A673 (cell line): ENCODE data around the gene PCDHB3. TPM values are rescaled to one million over a fixed set of nuclear protein-coding genes. Genes with fewer than 3 reads are reported as not detected.
"Not testable (repeated sequence)": the region's sequence is repeated elsewhere in the genome, so short reads cannot be mapped to it uniquely, and the experiment has no call there.

Experiments
- BruUV-seq: library from RNA; stranded (reverse); fragments of 400-500 nt; replicated peaks from 2 replicates; lab custom pipeline; 2021; lab: Mats Ljungman, UMichigan
- CTCF ChIA-PET: fragments of 300-600 bp; sonication (Branson Sonifier 250); formaldehyde crosslinking; loops from one replicate; lab custom pipeline; 2022; ENCODE audit warnings: antibody characterized with exemption; lab: Charles Lee
- POLR2A ChIA-PET: fragments of 300-600 bp; sonication (Branson Sonifier 250); formaldehyde crosslinking; loops from one replicate; lab custom pipeline; 2022; ENCODE audit warnings: antibody characterized with exemption; ENCODE audit not compliant: low non-redundant PET; lab: Charles Lee
- DNase-seq: peaks from one replicate; pipeline ENCODE4 v3.0.0-alpha.2; 2015; ENCODE audit warnings: low spot score
- H3K27ac ChIP-seq: fragments of 200-600 bp; sonication (generic); 2 replicates; pipeline ENCODE4 v1.5.1; 2016; ENCODE audit warnings: mixed run types, low read depth, mild to moderate bottlenecking, mixed read lengths, antibody characterized with exemption, low read length; ENCODE audit not compliant: poor library complexity, severe bottlenecking
- H3K27me3 ChIP-seq: fragments of 200-600 bp; sonication (generic); replicated peaks from 2 replicates; pipeline ENCODE4 v1.6.1; 2017; ENCODE audit warnings: mixed run types, low read depth, mild to moderate bottlenecking, mixed read lengths, antibody characterized with exemption, low read length; ENCODE audit not compliant: insufficient read depth, poor library complexity
- H3K36me3 ChIP-seq: fragments of 200-600 bp; sonication (generic); 2 replicates; pipeline ENCODE4 v1.6.1; 2016; ENCODE audit warnings: mixed run types, mild to moderate bottlenecking, mixed read lengths, antibody characterized with exemption, low read length; ENCODE audit not compliant: insufficient read depth, poor library complexity, severe bottlenecking
- H3K4me1 ChIP-seq: fragments of 200-600 bp; sonication (generic); 2 replicates; pipeline ENCODE4 v1.6.1; 2017; ENCODE audit warnings: mixed run types, mild to moderate bottlenecking, mixed read lengths, antibody characterized with exemption, low read length; ENCODE audit not compliant: insufficient read depth, poor library complexity, severe bottlenecking
- H3K4me3 ChIP-seq: fragments of 200-600 bp; sonication (generic); 2 replicates; pipeline ENCODE4 v1.5.1; 2016; ENCODE audit warnings: low read depth, mixed run types, mild to moderate bottlenecking, mixed read lengths, low read length; ENCODE audit not compliant: poor library complexity, severe bottlenecking
- H3K9me3 ChIP-seq: fragments of 200-600 bp; sonication (generic); 2 replicates; pipeline ENCODE4 v1.6.1; 2016; ENCODE audit warnings: mixed run types, low read depth, mild to moderate bottlenecking, mixed read lengths, antibody characterized with exemption, low read length; ENCODE audit not compliant: poor library complexity, severe bottlenecking
- EZH2 ChIP-seq: fragments of 200-600 bp; sonication (generic); IDR thresholded peaks from 2 replicates; pipeline ENCODE4 v1.6.1; 2017; ENCODE audit warnings: borderline replicate concordance, low read depth, mild to moderate bottlenecking, mixed read lengths, antibody characterized with exemption, low read length; ENCODE audit not compliant: poor library complexity, severe bottlenecking
- intact Hi-C: fragments of 100-400 bp; cut with micrococcal nuclease; formaldehyde crosslinking; loops from one replicate; pipeline ENCODE4 v1.10.0; 2022; ENCODE audit not compliant: unreplicated experiment
- total RNA-seq: library from RNA; stranded (reverse); gene quantifications from 2 replicates; pipeline ENCODE4 v1.2.3, GENCODE V29; 2021
- TF ChIP-seq, protein P1 (sequence below): fragments of 300-800, 200-600 bp; sonication (generic); conservative IDR thresholded peaks from 2 replicates; pipeline ENCODE4 v1.5.1; 2017; ENCODE audit warnings: low read depth, mild to moderate bottlenecking, antibody characterized with exemption, low read length, moderate library complexity, mixed read lengths

Gene PCDHB3
- total RNA-seq, 1 experiment from 2014 or later = 2.6 TPM

DNA sequence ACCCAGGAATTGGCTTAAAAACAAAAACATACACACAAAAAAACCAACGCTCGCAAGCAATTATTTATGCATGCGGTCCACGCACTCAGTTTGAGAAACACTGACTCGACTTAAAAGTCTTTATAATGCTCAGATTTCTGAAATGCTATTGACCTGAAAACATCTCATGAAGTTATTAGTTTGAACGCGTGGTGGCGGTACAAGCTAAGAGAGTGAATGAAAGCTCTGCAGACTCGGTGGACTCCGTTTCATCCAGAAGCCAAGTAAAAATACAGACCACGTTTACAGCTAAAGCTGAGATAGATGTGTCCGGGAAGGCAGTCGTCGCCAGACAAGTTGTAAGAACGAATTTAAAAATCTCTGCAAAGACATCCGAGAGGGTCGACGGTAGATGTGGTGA, 49.5 kb downstream of the PCDHB3 start, which contains the start of gene PCDHB6:
Gene PCDHB6, plus strand, starts transcription at position 246 of the 400 bp plus-strand sequence. CDS start 201 bp downstream, outside the sequence.
- POLR2A ChIA-PET = no interaction called here
- DNase-seq = peak; percentile 84

DNA sequence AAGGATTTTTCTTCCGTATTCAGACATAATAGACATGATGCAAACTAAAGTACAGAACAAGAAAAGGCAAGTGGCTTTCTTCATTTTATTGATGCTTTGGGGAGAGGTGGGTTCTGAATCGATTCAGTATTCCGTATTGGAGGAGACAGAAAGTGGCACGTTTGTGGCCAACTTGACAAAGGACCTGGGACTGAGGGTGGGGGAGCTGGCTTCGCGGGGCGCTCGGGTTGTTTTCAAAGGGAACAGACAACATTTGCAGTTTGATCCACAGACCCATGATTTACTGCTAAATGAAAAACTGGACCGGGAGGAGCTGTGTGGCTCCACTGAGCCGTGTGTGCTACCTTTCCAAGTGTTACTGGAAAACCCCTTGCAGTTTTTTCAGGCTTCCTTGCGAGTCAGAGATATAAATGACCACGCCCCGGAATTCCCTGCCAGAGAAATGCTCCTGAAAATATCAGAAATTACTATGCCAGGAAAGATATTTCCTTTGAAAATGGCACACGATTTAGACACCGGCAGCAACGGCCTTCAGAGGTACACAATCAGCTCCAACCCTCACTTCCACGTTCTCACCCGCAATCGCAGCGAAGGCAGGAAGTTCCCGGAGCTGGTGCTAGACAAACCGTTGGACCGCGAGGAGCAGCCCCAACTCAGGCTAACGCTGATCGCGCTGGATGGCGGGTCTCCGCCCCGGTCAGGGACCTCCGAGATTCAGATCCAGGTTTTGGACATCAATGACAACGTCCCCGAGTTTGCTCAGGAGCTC, 50.1 kb downstream of the PCDHB3 start:
- H3K27me3 ChIP-seq = no peaks in the 10 kb centered on the region
- intact Hi-C loops = no loop called here
- peak overlapping the region; percentile 42 for H3K4me3 ChIP-seq
- no peaks in the 10 kb centered on the region for H3K4me1 ChIP-seq
- no peak for TF ChIP-seq EZH2
- TF ChIP-seq, protein P1, sequence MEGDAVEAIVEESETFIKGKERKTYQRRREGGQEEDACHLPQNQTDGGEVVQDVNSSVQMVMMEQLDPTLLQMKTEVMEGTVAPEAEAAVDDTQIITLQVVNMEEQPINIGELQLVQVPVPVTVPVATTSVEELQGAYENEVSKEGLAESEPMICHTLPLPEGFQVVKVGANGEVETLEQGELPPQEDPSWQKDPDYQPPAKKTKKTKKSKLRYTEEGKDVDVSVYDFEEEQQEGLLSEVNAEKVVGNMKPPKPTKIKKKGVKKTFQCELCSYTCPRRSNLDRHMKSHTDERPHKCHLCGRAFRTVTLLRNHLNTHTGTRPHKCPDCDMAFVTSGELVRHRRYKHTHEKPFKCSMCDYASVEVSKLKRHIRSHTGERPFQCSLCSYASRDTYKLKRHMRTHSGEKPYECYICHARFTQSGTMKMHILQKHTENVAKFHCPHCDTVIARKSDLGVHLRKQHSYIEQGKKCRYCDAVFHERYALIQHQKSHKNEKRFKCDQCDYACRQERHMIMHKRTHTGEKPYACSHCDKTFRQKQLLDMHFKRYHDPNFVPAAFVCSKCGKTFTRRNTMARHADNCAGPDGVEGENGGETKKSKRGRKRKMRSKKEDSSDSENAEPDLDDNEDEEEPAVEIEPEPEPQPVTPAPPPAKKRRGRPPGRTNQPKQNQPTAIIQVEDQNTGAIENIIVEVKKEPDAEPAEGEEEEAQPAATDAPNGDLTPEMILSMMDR = no peak
- ChIA-PET POLR2A (no interaction called here), CTCF (interaction anchor here (0.6 to 1.1 kb wide), 5 partner anchors 10 to 58 kb away, joined by 3 to 4 read pairs (median 3); partner anchors contain the start of genes PCDHB12, PCDHB16 and PCDHB2)
- no peaks in the 10 kb centered on the region for H3K9me3 ChIP-seq
- no peak overlapping the region for H3K27ac ChIP-seq
- peak; percentile 30 for DNase-seq
- BruUV-seq = TSS peak; percentile 44
- H3K36me3 ChIP-seq = no peaks in the 10 kb centered on the region

More for the DNA sequence above, 49.5 kb downstream of the PCDHB3 start, which contains the start of gene PCDHB6:
- Histone ChIP-seq H3K36me3 (no peaks in the 10 kb centered on the region), H3K27me3 (no peaks in the 10 kb centered on the region), H3K4me3 (peak within 1 kb of the TSS; percentile 42), H3K27ac (no peak within 1 kb of the TSS), H3K9me3 (no peaks in the 10 kb centered on the region), H3K4me1 (no peaks in the 10 kb centered on the region)
- CTCF ChIA-PET = interaction anchor here (0.6 to 1.1 kb wide), 4 partner anchors 10 to 59 kb away, joined by 3 to 4 read pairs (median 3); partner anchors contain the start of genes PCDHB12, PCDHB16 and PCDHB2
- TF ChIP-seq EZH2 = no peak
- TF ChIP-seq, protein P1 = peak; percentile 66
- intact Hi-C loops = no loop called here
- BruUV-seq = no TSS peak

DNA sequence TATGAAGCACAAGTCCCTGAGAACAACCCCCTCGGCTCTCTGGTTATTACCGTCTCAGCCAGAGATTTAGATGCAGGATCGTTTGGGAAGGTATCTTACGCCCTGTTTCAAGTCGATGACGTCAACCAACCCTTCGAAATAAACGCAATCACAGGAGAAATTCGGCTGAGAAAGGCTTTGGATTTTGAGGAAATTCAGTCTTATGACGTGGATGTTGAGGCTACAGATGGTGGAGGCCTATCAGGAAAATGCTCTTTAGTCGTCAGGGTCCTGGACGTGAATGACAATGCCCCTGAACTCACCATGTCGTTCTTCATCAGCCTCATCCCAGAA, 50.7 kb downstream of the PCDHB3 start:
- CTCF ChIA-PET = interaction anchor here (0.6 to 1.0 kb wide), 2 partner anchors 31 to 56 kb away, joined by 4 read pairs; partner anchors contain the start of gene PCDHB16
- no TSS peak for BruUV-seq
- no peaks in the 10 kb centered on the region for H3K4me1 ChIP-seq
- no peak for DNase-seq
- peak overlapping the region; percentile 42 for H3K4me3 ChIP-seq
- intact Hi-C loops = no loop called here
- TF ChIP-seq EZH2 = no peak
- TF ChIP-seq, protein P1 = no peak
- H3K27me3 ChIP-seq = no peaks in the 10 kb centered on the region
- POLR2A ChIA-PET = no interaction called here
- no peaks in the 10 kb centered on the region for H3K9me3 ChIP-seq
- no peak overlapping the region for H3K27ac ChIP-seq
- no peaks in the 10 kb centered on the region for H3K36me3 ChIP-seq

DNA sequence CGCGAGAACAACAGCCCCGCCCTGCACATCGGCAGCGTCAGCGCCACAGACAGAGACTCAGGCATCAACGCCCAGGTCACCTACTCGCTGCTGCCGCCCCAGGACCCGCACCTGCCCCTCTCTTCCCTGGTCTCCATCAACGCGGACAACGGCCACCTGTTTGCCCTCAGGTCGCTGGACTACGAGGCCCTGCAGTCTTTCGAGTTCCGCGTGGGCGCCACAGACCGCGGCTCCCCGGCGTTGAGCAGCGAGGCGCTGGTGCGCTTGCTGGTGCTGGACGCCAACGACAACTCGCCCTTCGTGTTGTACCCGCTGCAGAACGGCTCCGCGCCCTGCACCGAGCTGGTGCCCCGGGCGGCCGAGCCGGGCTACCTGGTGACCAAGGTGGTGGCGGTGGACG, 51.4 kb downstream of the PCDHB3 start:
- H3K27ac ChIP-seq, POLR2A ChIA-PET, H3K9me3 ChIP-seq, H3K36me3 ChIP-seq, intact Hi-C loops, DNase-seq, H3K4me1 ChIP-seq, H3K27me3 ChIP-seq, BruUV-seq, H3K4me3 ChIP-seq, CTCF ChIA-PET: not testable (repeated sequence)

DNA sequence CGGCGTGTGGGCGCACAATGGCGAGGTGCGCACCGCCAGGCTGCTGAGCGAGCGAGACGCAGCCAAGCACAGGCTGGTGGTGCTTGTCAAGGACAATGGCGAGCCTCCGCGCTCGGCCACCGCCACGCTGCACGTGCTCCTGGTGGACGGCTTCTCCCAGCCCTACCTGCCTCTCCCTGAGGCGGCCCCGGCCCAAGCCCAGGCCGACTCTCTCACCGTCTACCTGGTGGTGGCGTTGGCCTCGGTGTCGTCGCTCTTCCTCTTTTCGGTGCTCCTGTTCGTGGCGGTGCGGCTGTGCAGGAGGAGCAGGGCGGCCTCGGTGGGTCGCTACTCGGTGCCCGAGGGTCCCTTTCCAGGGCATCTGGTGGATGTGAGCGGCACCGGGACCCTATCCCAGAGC, 51.8 kb downstream of the PCDHB3 start:
- POLR2A ChIA-PET, BruUV-seq, CTCF ChIA-PET, H3K36me3 ChIP-seq, H3K27me3 ChIP-seq, H3K9me3 ChIP-seq, H3K4me3 ChIP-seq, DNase-seq, H3K4me1 ChIP-seq, H3K27ac ChIP-seq, intact Hi-C loops: not testable (repeated sequence)
